DOHH2 (cell line): ENCODE data around the gene LINGO3.

Experiments used
- H3F3A ChIP-seq: fragments of 200-600 bp; sonication (generic), shearing (Covaris generic); 2 replicates; pipeline ENCODE4 v1.6.0; 2016; ENCODE audit warnings: antibody characterized with exemption, mild to moderate bottlenecking; ENCODE audit not compliant: control insufficient read depth, insufficient read depth
- H3K27ac ChIP-seq: fragments of 200-600 bp; sonication (generic); 2 replicates; pipeline ENCODE4 v1.5.1; 2014; ENCODE audit warnings: low read depth, mild to moderate bottlenecking, low read length, moderate library complexity
- H3K27me3 ChIP-seq: fragments of 200-600 bp; sonication (generic); 2 replicates; pipeline ENCODE4 v1.6.1; 2014; ENCODE audit warnings: mild to moderate bottlenecking, low read length, mixed read lengths; ENCODE audit not compliant: control insufficient read depth
- H3K36me3 ChIP-seq: fragments of 200-600 bp; sonication (generic); 2 replicates; pipeline ENCODE4 v1.6.1; 2014; ENCODE audit warnings: mild to moderate bottlenecking, low read length, moderate library complexity, mixed read lengths; ENCODE audit not compliant: control insufficient read depth
- H3K4me1 ChIP-seq: fragments of 200-600 bp; sonication (generic); 2 replicates; pipeline ENCODE4 v1.6.1; 2014; ENCODE audit warnings: mild to moderate bottlenecking, low read length, mixed read lengths; ENCODE audit not compliant: control insufficient read depth
- H3K4me2 ChIP-seq: fragments of 200-600 bp; sonication (generic); 2 replicates; pipeline ENCODE4 v1.6.0; 2014; ENCODE audit warnings: mild to moderate bottlenecking, low read length, moderate library complexity
- H3K4me3 ChIP-seq: fragments of 200-600 bp; sonication (generic); 2 replicates; pipeline ENCODE4 v1.5.1; 2014; ENCODE audit warnings: mild to moderate bottlenecking, low read length, mixed read lengths
- H3K79me2 ChIP-seq: fragments of 200-600 bp; sonication (generic); 2 replicates; pipeline ENCODE4 v1.6.1; 2014; ENCODE audit warnings: mild to moderate bottlenecking, low read length, mixed read lengths; ENCODE audit not compliant: control insufficient read depth
- H3K9me2 ChIP-seq: fragments of 200-600 bp; sonication (generic); replicated peaks from 2 replicates; pipeline ENCODE4 v1.6.1; 2014; ENCODE audit warnings: mild to moderate bottlenecking, low read length, mixed read lengths; ENCODE audit not compliant: control insufficient read depth
- H3K9me3 ChIP-seq: fragments of 200-600 bp; sonication (generic); 2 replicates; pipeline ENCODE4 v1.6.1; 2014; ENCODE audit warnings: antibody characterized with exemption, low read length, mixed read lengths; ENCODE audit not compliant: control insufficient read depth, insufficient read depth
- H4K20me1 ChIP-seq: fragments of 200-600 bp; sonication (generic); 2 replicates; pipeline ENCODE4 v1.6.0; 2014; ENCODE audit warnings: low read depth, mild to moderate bottlenecking, antibody characterized with exemption, low read length, moderate library complexity; ENCODE audit not compliant: control insufficient read depth, insufficient read depth
- EZH2phosphoT487 ChIP-seq: fragments of 200-600 bp; sonication (generic); IDR thresholded peaks from 2 replicates; pipeline ENCODE4 v1.6.1; 2017; ENCODE audit warnings: borderline replicate concordance, mild to moderate bottlenecking, antibody characterized with exemption, low read length, moderate library complexity, mixed read lengths
- TF ChIP-seq, protein P1 (sequence below): fragments of 200-600 bp; sonication (generic); IDR thresholded peaks from one replicate; pipeline ENCODE4 v1.5.1; 2014; ENCODE audit warnings: antibody characterized with exemption, mild to moderate bottlenecking, low read depth, low read length; ENCODE audit not compliant: poor library complexity, severe bottlenecking

The LINGO3 gene

DNA sequence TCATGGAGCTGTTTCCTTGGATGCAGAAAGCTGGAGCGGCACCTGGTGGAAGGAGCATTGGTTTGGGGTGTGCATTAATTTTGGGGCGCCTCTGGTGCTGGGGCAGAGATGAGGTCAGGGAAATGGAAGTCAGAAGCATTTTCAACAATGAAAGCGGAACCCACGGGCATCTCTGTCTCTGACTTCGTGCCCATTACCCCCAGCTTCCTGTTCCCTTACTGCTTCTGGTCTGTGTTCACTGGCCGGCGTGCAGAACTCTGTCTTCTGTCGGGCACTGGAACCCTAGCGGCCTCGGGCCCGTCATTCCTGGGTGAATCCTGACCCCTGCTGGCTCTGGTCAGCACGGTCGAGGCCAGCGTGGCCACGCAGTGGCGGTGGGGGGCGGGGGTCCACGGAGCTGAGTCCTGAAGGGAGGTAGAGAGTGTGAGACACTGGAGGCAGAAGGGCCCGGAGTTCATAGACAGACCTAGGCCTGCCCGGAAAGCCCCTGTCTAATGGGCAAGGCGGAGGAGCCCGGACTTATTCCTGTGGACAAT is 7.9 kb upstream of the LINGO3 start:
- peaks cover under 1% of the 10 kb centered on the region; the same call in 1 of the 2 replicates for H3K36me3 ChIP-seq
- no peak for TF ChIP-seq EZH2phosphoT487
- TF ChIP-seq, protein P1, sequence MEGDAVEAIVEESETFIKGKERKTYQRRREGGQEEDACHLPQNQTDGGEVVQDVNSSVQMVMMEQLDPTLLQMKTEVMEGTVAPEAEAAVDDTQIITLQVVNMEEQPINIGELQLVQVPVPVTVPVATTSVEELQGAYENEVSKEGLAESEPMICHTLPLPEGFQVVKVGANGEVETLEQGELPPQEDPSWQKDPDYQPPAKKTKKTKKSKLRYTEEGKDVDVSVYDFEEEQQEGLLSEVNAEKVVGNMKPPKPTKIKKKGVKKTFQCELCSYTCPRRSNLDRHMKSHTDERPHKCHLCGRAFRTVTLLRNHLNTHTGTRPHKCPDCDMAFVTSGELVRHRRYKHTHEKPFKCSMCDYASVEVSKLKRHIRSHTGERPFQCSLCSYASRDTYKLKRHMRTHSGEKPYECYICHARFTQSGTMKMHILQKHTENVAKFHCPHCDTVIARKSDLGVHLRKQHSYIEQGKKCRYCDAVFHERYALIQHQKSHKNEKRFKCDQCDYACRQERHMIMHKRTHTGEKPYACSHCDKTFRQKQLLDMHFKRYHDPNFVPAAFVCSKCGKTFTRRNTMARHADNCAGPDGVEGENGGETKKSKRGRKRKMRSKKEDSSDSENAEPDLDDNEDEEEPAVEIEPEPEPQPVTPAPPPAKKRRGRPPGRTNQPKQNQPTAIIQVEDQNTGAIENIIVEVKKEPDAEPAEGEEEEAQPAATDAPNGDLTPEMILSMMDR, result peak; percentile 68
- 0 out of 2 replicates have a peak, but pooled peaks cover 3% of the 10 kb centered on the region for H3F3A ChIP-seq
- peak overlapping the region; percentile 62 for H3K4me2 ChIP-seq
- H3K27me3 ChIP-seq, result peaks cover 14% of the 10 kb centered on the region
- H3K9me3 ChIP-seq, result peaks cover 19% of the 10 kb centered on the region
- H3K79me2 ChIP-seq, result no peaks in the 10 kb centered on the region
- H3K4me3 ChIP-seq, result peak overlapping the region; percentile 43
- no peaks in the 10 kb centered on the region for H4K20me1 ChIP-seq
- H3K4me1 ChIP-seq, result peaks cover 44% of the 10 kb centered on the region
- H3K9me2 ChIP-seq, result no peaks in the 10 kb centered on the region
- H3K27ac ChIP-seq, result peak overlapping the region; percentile 27; the same call in 1 of the 2 replicates

DNA sequence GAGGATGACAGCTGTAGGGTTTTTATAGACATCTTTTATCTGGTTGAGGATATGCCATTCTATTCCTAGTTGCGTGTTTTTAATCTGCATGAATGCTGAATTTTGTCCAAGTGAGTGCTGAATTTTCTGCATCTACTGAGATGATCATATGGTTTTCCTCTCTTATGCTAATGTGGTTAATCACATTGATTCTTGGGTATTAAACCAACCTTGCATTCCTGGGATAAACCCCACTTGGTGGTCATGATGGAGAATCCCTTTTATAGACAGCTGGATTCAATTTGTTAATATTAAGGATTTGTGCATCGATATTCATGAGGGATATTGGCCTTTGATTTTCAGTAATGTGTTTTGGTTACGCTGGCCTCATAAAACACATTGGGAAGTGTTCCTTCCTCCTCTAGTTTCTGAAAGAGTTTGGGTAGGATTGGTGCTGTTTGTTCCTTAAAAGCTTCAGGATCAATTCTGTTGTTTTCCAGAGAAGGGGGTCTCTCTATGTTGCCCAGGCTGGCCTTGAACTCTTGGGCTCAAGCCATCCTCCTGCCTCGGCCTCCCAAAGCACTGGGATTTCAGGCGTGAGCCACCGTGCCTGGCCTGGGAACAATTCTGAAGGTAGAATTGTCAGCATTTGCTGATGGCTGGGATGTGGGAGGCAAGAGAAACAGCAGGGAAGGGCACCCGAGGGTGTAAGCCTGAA is 7.3 kb upstream of the LINGO3 start:
- Histone ChIP-seq H3K36me3 (no peaks in the 10 kb centered on the region), H3K4me1 (peaks cover 44% of the 10 kb centered on the region), H3K4me2 (peak overlapping the region; percentile 62), H3K27ac (no peak overlapping the region), H3K79me2 (no peaks in the 10 kb centered on the region), H3K9me2 (no peaks in the 10 kb centered on the region), H3K4me3 (peak overlapping the region; percentile 43), H3K27me3 (peaks cover 17% of the 10 kb centered on the region), H3F3A (0 out of 2 replicates have a peak, but pooled peaks cover 3% of the 10 kb centered on the region), H3K9me3 (peaks cover 19% of the 10 kb centered on the region), H4K20me1 (no peaks in the 10 kb centered on the region)
- no peak for TF ChIP-seq EZH2phosphoT487
- TF ChIP-seq, protein P1, result no peak

DNA sequence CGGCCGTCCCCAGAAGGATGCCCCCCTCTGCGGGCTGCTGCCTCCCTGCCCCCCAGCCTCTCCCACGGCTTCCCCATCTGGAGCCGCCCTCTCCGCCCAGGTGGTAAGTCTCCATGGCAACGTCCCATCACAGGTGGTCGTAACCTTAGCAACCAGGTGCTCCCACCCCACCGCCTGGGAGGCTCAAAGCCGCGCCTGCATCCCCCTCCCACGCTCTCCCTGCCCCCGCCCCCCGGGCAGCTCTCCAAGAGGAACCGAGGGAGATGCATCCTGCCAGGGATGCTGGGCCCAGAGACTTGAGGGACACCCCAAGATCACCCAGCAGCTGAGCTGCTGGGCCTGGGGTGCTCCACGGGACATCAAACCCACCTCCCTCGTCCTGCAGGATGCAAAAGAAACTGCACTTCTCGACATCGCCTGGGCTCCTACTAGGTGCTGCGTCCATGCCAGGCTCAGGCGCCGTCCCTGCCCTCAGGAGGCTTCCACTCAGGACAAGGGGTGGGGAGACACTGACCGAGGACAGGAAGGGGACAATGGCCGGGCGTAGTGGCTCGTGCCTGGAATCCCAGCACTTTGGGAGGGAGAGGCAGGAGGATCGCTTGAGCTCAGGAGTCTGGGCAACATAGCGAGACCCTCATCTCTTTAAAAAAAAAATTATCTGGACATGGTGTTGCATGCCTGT is 5.0 kb upstream of the LINGO3 start:
- H3K4me2 ChIP-seq, result no peak overlapping the region
- no peaks in the 10 kb centered on the region for H3K79me2 ChIP-seq
- H3K9me2 ChIP-seq, result no peaks in the 10 kb centered on the region
- H3K36me3 ChIP-seq, result no peaks in the 10 kb centered on the region
- TF ChIP-seq EZH2phosphoT487, result no peak
- TF ChIP-seq, protein P1, result no peak
- peaks cover 29% of the 10 kb centered on the region for H3K4me1 ChIP-seq
- H3K27me3 ChIP-seq, result peaks cover 32% of the 10 kb centered on the region
- H3F3A ChIP-seq, result no peaks in the 10 kb centered on the region
- peaks cover 19% of the 10 kb centered on the region for H3K9me3 ChIP-seq
- no peaks in the 10 kb centered on the region for H4K20me1 ChIP-seq
- no peak overlapping the region for H3K27ac ChIP-seq
- no peak overlapping the region for H3K4me3 ChIP-seq
